KOPT-K1 (cell line): ENCODE measurements around the gene PPARG.
"Not testable (repeated sequence)": the region's sequence is repeated elsewhere in the genome, so short reads cannot be mapped to it uniquely, and the experiment has no call there.

ENCODE experiments used
- H3K27ac ChIP-seq: fragments of 200-600 bp; sonication (generic); 2 replicates; pipeline ENCODE4 v1.5.1; 2016; ENCODE audit warnings: antibody characterized with exemption, mild to moderate bottlenecking, low read depth, low read length; ENCODE audit not compliant: poor library complexity, severe bottlenecking
- H3K36me3 ChIP-seq: fragments of 200-600 bp; sonication (generic); 2 replicates; pipeline ENCODE4 v1.5.1; 2017; ENCODE audit warnings: antibody characterized with exemption, mild to moderate bottlenecking, low read length, moderate library complexity; ENCODE audit not compliant: insufficient read depth
- H3K9me3 ChIP-seq: fragments of 200-600 bp; sonication (generic); 2 replicates; pipeline ENCODE4 v1.5.1; 2017; ENCODE audit warnings: antibody characterized with exemption, low read length, mild to moderate bottlenecking; ENCODE audit not compliant: insufficient read depth, poor library complexity, severe bottlenecking

Gene PPARG

DNA sequence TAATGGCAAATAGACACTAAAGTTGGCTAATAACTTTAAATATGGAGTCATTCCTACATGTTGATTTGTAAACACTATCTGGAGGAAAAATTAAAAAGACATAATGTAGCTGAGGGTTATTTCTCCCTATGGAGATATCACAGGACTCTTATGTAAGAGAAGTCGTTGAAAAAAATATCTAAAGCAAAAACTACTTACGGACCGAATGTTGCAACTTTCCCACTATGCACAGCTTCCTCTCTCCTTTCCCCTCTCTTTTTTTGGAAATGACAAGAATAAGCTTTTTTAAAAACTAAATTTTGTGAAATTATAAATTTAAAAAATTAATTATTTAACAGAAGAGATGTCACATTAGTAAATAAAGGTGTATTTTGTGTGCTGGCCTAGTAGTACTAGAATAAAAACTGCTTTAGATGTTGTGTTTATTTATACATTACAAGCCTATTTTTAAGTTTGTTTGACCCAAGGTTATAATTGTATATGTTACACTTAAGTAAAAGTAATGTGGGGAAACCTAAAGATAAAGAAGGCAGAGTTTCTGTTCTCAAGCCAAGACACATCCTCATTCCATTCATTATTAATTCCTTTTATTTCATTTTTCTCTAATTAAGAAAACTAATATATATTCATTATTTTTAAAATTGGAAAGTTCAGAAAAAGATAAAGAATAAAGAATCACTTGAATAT is 20.7 kb upstream of the PPARG start:
- Histone ChIP-seq H3K36me3 (no peaks in the 10 kb centered on the region), H3K9me3 (no peaks in the 10 kb centered on the region), H3K27ac (no peak overlapping the region)

DNA sequence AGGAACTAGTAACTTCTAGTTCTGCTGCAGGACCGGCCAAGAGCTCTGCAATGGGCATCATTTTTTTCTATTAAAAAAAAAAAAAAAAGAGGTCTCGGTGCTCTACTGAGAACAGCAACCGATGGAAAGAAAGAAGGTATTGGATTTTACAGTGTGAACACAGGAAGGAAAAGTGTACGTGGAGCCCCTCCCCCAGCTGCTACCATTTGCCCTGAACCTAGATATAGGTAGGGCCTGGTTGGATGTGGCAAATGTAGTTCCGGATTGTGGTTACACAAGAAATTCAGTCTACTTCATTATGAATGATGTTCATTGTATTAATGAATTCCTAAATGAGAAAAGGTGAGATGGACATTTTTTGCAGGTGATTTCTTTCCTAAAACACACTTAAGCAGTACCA is 17.9 kb upstream of the PPARG start:
- no peak overlapping the region for H3K27ac ChIP-seq
- H3K36me3 ChIP-seq = no peaks in the 10 kb centered on the region

DNA sequence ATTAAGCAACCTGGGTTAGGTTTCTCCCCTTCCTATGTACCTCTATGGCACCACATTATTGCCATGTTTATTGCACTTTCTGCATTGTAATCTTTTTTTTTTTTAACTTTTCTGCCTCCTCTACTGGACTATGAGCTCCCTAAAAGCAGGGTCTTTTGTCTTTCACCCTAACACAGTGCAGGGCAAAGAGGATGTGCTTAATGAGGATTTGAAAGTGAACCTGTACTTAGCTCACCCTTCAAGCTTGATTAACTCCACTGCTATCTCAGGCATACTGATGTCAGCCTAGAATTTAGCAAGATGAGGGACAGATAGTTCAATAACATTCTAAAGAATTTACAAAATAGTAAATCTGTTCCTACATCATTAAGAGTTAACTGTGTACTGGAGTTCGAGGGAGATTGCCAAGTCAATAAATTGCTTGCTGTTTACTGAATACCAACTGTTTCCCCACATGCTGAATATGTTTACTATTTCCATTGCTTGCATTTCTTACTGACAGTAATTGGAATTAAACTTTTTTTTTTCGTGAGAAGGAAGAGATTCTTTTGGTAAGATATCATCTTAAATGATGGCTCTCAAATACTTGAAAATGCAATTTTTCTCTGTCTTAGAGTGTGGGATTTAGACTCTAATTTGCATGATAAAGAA is 15.7 kb upstream of the PPARG start:
- H3K36me3 ChIP-seq = no peaks in the 10 kb centered on the region
- no peaks in the 10 kb centered on the region for H3K9me3 ChIP-seq
- H3K27ac ChIP-seq = no peak overlapping the region

More for the DNA sequence above, 17.9 kb upstream of the PPARG start:
- no peaks in the 10 kb centered on the region for H3K9me3 ChIP-seq

DNA sequence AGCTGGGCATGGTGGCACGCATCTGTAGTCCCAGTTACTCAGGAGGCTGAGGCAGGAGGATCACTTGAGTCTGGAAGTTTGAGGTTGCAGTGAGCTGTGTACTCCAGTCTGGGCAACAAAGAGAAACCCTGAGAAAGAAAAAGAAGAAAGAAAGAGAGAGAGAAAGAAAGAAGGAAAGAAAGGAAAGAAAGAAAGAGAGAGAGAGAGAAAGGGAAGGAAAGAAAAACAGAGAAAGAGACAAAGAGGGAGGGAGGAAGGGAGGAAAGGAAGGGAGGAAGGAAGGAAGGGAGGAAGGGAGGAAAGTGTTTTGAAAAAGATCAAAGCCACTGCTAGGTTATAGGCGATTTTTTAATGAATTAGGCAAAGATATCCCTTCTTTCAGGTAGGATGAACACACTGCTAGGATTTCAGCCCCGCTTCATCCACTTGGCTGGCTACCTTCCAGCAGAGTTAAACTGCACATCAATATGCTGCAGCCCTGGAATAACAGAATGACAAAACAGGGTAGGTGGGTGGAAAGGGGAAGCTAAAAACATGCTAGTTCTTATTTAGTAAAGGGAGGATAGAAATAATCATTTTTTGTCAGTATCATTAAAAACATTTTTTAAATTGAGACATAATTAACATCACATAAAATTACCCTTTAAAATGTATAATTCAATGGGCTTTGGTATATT is 12.8 kb upstream of the PPARG start:
- no peaks in the 10 kb centered on the region for H3K36me3 ChIP-seq
- no peak overlapping the region for H3K27ac ChIP-seq
- no peaks in the 10 kb centered on the region for H3K9me3 ChIP-seq

DNA sequence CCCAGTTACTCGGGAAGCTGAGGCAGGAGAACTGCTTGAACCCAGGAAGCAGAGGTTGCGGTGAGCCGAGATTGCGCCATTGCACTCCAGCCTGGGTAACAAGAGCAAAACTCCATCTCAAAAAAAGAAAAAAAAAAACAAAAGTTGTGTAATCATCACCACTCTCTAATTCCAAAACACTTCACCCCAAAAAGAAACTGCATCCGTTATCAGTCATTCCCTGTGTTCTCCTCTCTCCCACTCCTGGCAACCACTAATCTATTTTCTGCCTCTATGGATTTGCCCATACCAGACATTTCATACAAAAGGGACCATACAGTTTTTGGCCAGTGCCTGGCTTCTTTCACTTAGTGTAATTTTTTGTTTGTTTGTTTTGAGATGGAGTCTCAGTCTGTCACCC is 12.0 kb upstream of the PPARG start:
- not testable (repeated sequence) for H3K9me3 ChIP-seq, H3K27ac ChIP-seq, H3K36me3 ChIP-seq

DNA sequence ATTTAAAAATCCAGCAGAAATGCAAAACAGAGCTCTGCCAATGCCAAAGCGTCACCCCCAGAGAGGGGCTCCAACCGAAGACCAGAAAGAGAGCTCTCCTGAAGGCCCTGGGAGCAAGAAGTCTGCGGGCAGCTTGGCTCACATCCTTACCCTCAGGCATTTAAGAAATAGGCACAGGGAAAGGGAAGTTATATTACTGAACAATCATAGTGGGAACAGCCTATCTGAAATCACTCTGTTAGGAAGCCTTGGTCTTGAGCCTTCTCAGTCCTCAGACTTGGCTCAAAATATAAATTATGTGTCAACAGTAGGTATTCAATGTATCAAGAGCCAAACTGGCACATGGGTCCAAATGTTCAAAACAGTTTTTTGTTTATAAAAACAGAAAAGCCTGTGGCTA is 10.3 kb upstream of the PPARG start:
- Histone ChIP-seq H3K9me3 (no peaks in the 10 kb centered on the region), H3K36me3 (no peaks in the 10 kb centered on the region), H3K27ac (no peak overlapping the region)

GRCh38 chr3:12279591-12280326 is 9.1 kb upstream of the PPARG start:
- Histone ChIP-seq H3K36me3 (no peaks in the 10 kb centered on the region), H3K9me3 (no peaks in the 10 kb centered on the region), H3K27ac (no peak overlapping the region)

DNA sequence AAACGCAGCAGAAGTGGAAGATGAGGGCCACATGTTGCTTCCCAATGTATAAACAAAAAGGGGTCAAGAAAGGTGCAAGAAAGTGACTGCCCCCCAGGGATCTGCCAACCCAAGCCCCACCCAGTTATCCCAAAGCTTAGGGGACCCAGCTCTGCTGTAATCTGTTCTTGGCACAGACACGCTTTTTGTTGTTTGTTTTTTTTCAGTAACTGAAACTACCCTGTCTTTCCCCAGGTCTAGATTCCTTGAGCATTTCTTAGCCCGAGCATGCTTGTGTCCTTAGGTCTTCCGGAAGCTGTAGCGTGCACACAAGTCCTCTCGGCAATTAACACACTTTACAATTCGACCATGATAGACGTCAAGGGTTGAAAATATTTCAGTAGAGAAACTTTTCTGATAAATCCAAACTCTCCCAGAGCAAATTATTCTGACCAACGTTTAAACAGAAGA is 8.5 kb upstream of the PPARG start:
- H3K36me3 ChIP-seq = no peaks in the 10 kb centered on the region
- H3K9me3 ChIP-seq = peaks cover 5% of the 10 kb centered on the region
- H3K27ac ChIP-seq = no peak overlapping the region

DNA sequence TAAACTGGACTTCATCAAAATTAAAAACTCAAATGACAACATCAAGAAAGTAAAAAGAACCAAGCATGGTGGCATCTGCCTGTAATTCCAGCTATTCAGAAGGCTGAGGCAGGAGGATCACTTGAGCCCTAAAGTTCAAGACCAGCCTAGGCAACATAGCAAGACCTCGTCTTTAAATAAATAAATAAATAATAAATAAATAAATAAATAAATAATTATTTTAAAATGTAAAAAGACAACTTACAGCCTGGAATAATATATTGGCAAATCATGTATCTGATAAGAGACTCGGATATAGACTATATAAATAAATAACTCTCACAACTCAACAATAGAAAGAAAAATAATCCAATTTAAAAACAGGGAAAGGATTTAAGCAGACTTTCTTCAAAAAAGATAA is 4.3 kb upstream of the PPARG start:
- Histone ChIP-seq H3K9me3 (peaks cover 5% of the 10 kb centered on the region), H3K36me3 (no peaks in the 10 kb centered on the region)

GRCh38 chr3:12285003-12285555 is 3.8 kb upstream of the PPARG start:
- no peaks in the 10 kb centered on the region for H3K36me3 ChIP-seq
- no peak overlapping the region for H3K27ac ChIP-seq
- H3K9me3 ChIP-seq = peaks cover 5% of the 10 kb centered on the region

More for the DNA sequence above, 4.3 kb upstream of the PPARG start:
- H3K27ac ChIP-seq = no peak overlapping the region

- not testable (repeated sequence) for H3K27ac ChIP-seq, H3K36me3 ChIP-seq, H3K9me3 ChIP-seq
These were observed 3.1 kb upstream of the PPARG start for GRCh38 chr3:12285779-12286178.

- Histone ChIP-seq H3K36me3 (no peaks in the 10 kb centered on the region), H3K27ac (no peak overlapping the region), H3K9me3 (peaks cover 5% of the 10 kb centered on the region)
These were observed 2.4 kb upstream of the PPARG start for GRCh38 chr3:12286504-12286903.

GRCh38 chr3:12286927-12287726 is 1.7 kb upstream of the PPARG start:
- H3K36me3 ChIP-seq = no peaks in the 10 kb centered on the region
- H3K27ac ChIP-seq = no peak overlapping the region

GRCh38 chr3:12287727-12288181 is 1.1 kb upstream of the PPARG start:
- Histone ChIP-seq H3K27ac (no peak overlapping the region), H3K36me3 (no peaks in the 10 kb centered on the region), H3K9me3 (peaks cover 5% of the 10 kb centered on the region)

More at GRCh38 chr3:12286927-12287726, 1.7 kb upstream of the PPARG start:
- H3K9me3 ChIP-seq = peaks cover 5% of the 10 kb centered on the region
